ENCODE measurements around the gene ANKRD40CL.
"Not testable (repeated sequence)": the region's sequence is repeated elsewhere in the genome, so short reads cannot be mapped to it uniquely, and the experiment has no call there.

ANKRD40CL gene, protein sequence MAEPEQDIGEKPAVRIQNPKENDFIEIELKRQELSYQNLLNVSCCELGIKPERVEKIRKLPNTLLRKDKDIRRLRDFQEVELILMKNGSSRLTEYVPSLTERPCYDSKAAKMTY

DNA sequence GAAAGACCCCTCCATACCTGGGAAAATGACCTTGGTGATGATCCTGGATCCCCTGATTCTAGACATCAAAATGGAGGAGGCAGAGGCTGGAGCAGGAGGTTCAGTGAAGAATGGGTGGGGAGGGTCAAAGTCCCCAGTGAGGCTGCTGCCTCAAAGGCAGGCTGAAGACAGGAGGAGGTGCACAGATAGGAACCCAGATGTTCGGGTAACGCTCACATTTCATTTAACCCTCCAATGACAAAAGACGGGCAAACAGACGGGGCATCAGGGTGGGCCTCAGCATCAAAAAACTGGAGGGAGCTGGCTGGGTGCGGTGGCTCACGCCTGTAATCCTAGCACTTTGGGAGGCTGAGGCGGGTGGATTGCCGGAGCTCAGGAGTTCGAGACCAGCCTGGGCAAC is at the start of gene ANKRD40CL:
TSS of gene ANKRD40CL (minus strand) at position 73 of the 400 bp plus-strand sequence. CDS start 605 bp downstream, outside the sequence.
- no peak for DNase-seq

DNA sequence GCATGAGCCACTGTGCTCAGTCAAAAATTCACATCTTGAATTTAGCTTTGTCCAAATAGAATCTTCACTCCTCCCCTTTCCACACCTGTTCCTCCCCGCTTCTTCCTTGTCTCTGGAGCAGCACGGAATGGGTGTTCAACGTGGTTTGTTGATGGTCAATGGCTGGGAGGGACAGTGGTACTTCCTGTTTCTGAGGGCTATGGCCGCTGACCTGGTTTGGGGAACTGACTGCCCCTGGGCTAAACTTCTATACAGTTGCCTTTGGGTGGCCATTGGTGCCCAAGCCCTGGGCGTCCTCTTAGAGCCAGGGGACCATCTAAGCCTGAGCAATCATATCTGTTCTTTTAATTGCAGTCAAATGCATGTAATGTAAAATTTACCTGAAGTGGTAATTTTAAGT is 49.0 kb upstream of the ANKRD40CL start:
- DNase-seq = no peak

DNA sequence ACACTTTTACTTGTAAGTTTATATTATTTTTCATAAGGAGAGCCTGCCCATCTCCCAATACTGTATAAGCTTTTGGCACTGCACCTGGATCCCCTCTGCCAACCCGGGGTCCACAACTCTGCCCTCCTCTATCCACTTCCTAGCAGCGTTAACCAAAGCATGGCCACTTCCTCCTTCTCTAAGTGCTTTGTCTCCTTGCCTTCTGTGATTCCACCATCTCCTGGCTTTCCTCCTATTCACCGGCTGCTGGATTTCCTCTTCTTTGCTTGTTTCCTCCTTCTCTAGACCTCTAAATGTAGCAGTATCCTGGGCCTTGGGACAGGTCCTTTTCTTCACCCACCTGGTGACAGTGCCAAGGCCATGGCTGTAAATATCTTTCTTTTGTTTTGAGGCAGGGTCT is 48.1 kb upstream of the ANKRD40CL start:
- no peak for DNase-seq

DNA sequence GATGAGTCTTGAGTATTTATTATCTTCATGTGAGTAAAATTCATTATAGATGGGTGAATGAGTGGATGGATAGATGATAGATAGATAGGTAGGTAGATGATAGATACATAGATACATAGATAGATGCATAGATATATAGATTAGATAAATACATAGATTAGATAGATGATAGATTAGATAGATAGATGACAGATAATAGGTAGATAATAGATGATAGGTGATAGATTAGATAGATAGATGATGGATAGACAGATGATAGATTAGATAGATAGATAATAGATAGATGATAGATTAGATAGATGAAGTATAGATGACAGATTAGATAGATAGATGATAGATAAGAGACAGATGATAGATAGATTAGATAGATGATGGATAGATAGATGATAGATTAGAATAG is 46.3 kb upstream of the ANKRD40CL start:
- DNase-seq = no peak

DNA sequence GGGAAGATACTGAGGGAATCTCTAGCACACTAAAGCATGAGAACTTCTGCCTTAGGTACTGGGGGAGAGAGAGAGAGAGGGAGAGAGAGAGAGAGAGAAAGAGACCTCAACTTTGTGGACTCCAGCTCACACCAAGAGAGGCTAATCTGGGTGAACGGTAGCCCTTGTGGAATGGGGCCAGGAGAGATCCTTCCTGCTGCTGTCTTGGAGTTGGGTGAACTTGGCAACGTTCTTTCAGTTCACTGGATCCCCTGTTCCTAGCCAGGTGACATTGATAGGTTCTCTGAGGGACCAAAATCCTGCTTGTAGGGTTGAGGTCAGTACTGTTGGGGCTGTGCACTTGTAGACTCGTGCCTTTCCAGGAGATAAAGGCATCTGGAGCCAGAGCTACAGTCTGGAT is 41.6 kb upstream of the ANKRD40CL start:
- DNase-seq = no peak

DNA sequence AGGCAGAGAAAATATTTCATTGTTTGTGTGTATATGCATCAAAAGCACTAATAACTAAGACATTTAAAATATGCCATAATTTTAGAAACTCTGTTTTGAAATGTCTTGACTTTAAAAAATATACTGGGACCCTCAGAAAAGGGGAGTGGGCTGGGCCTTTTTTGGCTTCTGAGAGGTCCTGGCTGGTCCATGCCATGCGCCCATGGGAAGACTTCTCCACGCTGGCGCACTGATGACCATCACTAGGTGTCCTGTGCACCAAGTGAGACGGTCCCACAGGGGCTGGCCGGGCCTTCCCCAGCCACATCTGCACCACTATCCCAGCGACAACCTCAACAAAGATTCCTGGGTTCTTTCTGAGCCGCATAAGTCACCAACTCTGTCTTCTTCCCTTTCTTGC is 41.1 kb upstream of the ANKRD40CL start:
- no peak for DNase-seq

DNA sequence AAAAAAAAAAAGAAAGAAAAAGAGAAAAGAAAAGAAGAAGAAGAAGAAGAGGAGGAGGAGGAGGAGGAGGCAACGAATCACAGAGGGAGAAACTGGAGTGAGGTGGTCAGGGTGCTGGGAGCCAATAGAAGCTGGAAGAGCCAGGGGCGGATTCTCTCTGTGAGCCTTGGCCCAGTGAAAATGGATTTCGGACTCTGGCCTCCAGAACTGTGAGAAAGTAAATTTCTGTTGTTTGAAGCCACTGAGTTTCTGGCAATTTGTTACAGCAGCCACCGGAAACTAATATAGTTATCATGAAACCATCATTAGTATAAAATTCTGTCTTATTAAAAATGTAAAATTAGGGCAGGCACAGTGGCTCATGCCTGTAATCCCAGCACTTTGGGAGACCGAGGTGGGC is 40.4 kb upstream of the ANKRD40CL start:
- no peak for DNase-seq

DNA sequence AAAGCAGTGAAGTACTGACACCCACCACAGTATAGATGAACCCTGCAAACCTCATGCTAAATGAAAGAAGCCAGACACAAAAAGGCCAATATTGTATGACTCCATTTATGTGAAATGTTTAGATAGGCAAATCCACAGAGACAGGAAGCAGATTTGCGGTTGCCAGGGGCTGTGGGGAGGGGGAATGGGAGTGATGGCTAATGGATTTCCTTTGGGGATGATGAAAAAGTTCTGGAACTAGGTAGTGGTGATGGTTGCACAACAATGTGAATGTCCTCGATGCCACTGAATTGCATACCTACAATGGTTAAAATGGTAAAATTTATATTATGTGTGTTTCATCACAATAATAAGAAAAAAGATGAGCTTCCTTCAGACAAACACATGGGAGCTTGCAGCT is 39.7 kb upstream of the ANKRD40CL start:
- no peak for DNase-seq

DNA sequence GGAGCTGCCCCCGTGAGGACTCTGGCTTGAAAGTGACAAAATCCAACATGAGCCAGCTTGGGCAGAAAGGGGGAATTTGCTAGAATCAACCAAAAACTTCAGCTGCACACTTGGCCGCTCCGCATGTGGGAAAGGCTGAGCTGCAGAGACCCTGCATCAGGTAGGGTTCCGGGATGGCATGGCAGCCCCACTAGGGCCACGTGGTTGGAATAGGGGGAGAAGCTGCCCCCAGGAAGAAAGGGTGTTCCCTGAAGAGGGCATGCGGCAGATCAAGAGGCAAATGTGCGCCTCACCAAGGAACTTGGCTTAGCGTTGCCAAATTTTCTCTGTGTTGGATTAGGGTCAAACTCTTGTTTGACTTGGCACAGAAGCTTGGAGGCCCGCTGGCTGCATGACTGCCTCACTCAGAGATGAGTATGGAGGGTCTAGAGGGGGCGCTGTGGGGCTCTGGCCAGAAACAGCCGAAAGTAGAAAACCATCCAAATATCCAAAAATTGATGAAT is 38.9 kb upstream of the ANKRD40CL start:
- DNase-seq = no peak

DNA sequence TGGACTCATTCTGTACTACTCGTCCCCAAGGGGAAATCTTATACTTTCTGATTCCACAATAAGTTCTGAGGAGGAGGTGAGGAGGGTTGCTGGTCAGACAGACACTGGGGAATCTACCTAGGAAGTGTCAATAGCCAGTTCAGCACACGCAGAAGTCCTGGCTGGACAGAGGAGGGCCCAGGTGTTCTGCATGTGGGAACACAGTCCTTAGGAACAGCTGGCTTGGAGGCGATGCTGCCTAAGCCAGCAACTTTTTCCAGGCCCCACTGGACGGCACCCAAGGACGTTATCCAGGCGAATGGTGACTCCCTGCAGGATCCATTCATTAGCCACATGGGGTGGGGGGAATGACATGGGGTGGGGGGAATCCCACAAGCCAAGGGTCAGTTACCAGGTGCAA is 38.2 kb upstream of the ANKRD40CL start:
- DNase-seq = no peak

DNA sequence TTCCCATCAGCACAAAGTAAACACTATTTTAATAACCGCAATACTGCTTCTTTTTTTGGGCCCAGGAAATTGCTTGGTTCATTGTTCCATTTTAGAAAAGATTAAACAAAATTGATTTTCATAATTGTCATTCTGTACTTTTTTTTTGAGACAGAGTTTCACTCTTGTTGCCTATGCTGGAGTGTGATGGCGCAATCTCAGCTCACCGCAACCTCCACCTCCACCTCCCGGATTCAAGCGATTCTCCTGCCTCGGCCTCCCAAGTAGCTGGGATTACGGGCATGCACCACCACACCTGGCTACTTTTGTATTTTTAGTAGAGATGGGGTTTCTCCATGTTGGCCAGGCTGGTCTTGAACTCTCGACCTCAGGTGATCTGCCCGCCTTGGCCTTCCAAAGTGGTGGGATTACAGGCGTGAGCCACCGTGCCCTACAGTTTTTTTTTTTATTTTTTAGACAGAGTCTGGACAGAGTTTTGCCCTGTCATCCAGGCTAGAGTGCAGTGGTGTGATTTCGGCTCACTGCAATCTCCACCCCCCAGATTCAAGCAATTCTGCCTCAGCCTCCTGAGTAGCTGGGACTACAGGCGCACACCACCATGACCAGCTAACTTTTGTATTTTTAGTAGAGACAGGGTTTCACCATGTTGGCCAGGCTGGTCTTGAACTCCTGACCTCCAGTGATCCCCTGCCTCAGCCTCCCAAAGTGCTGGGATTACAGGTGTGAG is 37.6 kb upstream of the ANKRD40CL start:
- DNase-seq = not testable (repeated sequence)

DNA sequence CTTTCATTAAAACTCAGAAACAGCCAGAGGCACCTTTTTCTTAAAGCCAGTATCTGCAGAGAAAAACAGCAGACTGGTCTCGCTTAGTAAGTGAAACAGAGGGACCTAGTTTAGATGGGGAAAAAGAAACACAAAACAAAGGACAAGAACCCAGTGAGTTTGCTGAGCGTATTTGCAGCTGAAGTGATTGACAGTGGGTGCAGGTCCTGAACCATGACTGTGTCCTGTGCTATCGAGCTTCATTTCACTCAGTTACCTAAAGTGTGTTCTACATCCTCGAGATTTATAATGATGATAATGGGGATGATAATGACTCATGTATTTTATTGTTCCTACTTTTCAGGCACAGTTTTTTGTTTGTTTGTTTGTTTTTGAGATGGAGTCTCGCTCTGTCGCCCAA is 36.4 kb upstream of the ANKRD40CL start:
- no peak for DNase-seq

DNA sequence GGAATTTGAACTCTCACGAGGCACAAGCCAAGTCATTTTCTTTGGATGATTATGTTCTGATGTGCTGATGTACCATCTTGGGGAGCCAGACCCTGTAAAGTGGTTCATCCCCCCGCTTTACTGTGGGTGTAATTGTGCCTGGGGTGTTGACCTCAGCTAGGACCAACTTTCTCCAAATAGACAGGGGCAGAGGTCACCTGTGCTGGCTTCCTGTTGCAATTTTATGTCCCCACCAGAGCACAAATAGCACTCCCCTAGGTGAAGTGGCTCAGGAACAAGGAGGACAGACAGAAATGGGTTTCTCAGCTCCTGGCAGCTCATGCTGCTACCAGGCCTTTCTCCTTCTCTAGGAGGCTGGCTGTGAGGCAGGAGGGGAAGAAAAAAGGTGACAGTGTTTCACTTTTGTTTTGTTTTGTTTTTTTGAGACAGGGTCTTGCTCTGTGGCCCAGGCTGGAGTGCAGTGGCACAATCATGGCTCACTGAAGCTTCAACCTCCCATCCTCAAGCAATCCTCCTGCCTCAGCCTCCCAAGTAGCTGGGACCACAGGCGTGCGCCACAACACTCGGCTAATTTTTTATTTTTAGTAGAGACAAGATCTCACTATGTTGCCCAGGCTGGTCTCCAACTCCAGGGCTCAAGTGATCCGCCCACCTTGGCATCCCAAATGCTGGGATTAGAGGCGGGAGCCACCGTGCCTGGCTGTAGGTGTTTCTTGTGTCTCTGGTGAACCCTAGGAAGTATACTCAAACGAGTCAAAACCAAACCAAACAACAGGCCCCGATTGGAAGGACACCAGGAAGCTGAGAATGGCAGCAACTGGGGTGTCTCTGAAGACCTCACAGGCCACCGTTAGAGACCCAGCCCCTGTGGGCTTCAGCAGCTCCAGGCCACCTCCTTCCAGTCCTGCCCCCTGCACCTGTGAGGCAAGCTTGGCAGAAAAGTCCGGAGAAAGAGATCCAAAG is 35.6 kb upstream of the ANKRD40CL start:
- DNase-seq = no peak

DNA sequence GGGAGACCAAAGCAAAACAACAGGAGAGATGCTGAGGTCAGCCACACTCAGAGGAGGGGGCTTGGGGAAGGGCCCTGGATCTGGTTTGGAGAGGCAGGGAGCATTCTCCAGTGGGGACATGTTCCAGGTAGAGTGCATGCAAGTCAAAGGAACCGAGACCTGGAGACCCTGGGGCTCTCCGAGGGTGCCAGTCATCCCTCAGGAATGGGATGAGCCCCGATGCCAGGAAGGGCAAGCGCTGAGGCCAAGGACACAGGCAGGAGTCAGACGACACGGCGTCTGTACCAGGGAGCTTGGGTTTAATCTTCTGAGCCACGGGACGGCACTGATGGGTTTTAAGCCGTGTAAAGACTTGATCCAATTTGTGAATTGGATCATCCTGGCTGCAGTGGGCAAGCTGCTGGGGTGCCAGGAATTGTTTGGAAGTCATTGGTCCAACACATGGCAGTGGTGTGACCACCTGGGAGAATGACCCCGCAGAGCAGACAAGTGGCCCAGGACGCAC is 32.9 kb upstream of the ANKRD40CL start:
- no peak for DNase-seq

DNA sequence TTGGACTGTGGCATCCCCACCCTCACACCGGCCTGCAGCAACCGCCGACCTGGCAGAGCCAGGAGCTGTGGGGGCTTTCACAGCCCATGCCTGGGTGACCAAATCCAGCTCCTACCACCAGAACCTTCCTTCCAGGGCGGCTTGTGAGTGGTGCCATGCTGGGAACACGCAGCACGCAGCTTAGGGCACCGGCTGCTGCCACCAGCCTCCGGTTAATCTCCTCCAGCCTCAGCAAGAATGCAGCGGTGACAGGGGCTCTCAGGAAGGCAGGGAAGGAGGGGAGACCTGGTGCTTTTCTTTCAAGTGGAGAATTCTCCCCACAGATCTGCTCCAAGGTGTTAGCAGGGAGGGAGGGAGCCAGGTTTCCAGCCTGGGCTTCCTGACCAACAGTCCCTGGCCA is 32.3 kb upstream of the ANKRD40CL start:
- no peak for DNase-seq

DNA sequence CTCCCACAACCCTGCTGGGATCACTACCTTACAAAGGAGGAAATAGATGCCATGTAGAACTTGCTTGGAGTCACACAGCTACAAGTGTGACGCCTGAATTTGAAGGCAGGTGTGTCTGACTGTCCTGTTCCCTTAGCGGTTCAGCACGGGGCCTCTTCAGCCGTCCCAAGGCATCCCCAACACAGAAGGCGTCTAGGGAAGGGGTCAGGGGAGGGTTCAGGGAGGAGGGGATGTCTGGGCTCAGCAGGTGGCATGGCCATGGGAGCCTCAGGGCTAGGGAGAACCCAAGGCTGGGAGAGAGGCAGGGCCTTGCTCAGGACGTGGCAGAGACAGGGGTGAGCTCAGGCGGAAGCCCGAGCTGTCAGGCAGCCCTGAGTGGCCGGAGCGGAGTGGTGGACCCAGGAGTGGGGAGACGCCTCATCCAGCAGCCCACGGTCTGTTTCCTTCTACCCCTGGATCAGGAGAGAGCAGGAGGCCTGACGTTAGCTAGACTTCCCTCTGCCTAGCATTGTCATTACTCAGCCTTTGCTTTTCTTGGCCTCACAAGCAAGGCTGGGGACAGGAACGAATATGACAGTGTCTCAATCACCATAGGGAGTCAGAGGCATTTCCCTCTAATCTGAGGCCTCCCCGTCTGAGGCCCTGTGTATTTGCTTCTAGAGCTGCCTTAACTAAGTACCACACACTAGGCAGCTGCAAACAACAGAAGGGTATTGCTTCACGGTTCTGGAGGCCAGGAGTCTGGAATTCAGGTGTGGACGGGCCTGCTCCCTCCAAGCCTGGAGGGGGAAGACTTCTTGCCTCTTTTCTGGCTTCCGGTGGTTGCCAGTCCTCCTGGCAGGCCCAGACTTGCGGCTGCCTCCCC is 31.3 kb upstream of the ANKRD40CL start:
- no peak for DNase-seq

DNA sequence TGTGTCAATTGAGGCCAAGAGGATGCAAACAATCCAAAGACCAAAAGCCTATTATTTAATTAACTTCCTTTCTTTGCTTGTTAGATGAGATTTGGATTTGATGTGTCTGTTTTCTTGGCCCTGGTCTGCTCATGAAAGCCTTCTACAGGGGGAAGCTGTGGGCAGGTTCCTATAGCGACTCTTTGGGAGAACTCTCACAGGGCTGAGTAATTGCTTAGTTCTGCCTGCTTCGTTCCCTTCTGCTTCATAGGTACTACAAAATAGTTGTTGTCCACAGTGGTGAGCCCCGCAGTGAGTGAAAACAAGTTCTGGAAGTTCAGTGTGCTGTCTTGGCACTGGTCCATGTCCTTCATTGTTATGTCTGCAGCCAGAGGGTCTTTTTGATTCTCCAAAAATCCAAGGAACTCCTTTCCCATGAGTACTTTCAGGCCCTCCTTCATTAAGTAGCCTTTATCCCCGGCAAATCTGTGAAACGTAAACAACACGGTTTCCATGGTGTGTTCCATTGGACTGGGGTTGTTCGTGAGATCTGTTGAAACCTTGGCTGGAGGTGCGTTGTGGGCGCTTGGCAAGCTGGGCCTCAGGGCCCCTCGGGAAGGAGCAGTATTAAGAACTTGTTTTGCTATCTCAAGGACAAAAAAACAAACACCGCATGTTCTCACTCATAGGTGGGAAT is 30.0 kb upstream of the ANKRD40CL start:
- no peak for DNase-seq

DNA sequence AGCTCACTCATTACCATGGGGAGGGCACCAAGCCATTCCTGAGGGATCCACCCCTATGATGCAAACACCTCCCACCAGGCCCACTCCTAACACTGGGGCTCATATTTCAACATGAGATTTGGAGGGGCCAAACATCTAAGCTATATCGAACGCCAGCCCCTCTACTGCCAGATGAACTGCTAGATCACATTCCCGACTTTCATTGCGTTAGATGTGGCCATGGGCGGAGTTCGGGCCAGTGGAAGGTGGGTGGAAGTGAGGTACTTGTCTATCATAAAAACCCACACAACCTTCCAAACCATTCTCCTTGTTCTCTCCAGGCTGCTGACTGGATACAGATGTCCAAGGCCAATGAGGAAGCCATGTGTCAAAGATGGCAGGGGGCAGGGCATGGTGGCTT is 27.0 kb upstream of the ANKRD40CL start:
- DNase-seq = no peak

DNA sequence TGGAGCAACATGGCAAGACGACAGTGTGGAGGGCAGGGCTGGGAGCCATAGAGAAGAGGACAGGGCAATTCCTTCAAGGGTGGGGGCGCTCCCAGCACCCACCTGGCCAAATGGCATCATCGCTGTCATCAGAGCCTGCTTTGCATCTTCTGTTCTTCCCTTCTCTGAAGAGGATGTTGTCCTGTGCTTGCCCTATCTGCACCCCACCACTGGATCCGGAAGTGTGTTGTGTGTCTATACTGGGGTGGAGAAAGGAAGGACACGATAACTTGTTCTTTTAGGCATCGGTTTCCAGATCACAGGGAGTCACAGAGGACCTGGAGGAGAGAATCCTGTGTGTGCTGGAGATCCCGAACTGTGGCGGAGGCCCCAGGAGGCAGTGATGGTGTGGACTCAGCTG is 25.7 kb upstream of the ANKRD40CL start:
- DNase-seq = no peak

DNA sequence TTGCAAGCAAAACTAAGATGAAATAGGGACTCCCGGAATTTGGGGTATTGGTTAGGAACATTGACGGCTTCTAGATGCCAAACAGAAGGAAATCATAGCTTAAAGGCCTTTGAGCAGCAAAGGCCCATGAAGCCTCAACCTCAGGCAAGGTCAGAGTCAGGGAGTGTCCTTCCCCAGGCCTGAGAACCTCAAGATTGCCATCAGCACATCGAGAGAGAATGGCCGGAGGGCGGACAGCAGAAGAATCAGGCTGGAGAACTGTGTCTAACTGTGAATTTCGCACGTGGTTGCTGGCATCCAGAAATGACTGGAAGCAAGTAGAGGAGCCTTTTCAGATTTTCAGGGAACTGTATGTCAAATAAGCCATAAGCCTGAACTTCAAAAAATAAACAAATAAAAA is 24.8 kb upstream of the ANKRD40CL start:
- DNase-seq = no peak

DNA sequence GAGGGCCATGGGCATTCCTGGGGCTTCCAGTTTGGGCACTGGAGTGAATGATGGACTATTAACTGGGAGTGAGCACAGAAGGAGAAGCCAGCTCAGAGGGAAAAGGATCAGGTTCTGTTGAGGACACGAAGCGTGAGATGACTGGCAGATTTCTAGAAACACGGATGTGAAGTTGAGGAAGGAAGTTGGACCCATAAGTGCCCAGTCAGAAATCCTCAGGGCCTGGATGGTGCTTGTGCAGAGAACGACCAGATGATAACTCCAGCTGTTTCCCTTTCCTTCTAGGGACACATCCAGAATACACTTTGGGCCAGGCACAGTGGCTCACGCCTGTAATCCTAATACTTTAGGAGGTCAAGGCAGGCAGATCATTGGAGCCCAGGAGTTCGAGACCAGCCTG is 23.3 kb upstream of the ANKRD40CL start:
- DNase-seq = no peak

DNA sequence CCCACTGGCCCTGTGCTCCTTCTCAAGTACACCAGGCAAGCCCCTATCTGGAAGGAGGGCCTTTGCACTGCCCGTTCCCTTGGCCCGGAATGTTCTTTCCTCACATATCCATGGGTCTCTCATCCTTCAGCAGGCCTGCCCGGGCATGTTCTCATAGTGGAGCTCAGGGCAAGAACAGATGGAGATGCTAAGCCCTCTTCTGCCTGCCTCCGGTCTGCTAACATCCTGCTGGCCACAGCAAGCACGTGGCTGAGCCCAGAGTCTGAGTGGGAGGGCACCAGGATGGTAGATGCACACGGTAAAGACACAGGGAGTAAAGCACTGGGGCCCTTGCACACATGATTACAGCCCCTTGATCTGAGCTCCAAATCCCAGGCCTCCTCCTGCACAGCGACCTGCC is 19.8 kb upstream of the ANKRD40CL start:
- DNase-seq = no peak

Measured in CD4-positive, alpha-beta T cell treated with Interleukin-17A for 1 hour (primary cell).